ENCODE data around the gene ZNF300.

ZNF300 gene

DNA sequence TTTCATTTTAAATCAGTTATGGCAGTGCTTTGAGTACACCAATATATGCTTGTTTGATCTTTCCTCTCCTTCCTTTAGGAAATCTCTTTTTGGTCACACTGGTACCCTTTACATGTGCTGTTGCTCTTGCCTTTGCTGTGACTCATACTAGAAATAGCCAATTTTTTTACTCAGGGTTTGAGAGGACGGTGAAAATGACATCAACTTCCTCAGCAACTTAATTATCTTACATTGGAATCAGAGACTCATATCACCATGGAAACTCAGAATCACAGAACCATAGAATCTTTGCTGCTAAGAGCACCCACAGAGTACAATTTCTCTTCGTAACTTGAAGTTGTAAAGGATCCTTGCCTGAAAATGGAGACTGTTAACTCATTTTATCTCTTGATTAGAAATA lies 13.8 kb upstream of the ZNF300 start:
- no peak for DNase-seq (ENCODE audit: low spot score)
- no peak overlapping the region for H3K4me3 ChIP-seq
- TF ChIP-seq, protein P1, sequence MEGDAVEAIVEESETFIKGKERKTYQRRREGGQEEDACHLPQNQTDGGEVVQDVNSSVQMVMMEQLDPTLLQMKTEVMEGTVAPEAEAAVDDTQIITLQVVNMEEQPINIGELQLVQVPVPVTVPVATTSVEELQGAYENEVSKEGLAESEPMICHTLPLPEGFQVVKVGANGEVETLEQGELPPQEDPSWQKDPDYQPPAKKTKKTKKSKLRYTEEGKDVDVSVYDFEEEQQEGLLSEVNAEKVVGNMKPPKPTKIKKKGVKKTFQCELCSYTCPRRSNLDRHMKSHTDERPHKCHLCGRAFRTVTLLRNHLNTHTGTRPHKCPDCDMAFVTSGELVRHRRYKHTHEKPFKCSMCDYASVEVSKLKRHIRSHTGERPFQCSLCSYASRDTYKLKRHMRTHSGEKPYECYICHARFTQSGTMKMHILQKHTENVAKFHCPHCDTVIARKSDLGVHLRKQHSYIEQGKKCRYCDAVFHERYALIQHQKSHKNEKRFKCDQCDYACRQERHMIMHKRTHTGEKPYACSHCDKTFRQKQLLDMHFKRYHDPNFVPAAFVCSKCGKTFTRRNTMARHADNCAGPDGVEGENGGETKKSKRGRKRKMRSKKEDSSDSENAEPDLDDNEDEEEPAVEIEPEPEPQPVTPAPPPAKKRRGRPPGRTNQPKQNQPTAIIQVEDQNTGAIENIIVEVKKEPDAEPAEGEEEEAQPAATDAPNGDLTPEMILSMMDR (IDR thresholded peaks at IDR 0.05) = no peak
- H3K27ac ChIP-seq = no peak overlapping the region

DNA sequence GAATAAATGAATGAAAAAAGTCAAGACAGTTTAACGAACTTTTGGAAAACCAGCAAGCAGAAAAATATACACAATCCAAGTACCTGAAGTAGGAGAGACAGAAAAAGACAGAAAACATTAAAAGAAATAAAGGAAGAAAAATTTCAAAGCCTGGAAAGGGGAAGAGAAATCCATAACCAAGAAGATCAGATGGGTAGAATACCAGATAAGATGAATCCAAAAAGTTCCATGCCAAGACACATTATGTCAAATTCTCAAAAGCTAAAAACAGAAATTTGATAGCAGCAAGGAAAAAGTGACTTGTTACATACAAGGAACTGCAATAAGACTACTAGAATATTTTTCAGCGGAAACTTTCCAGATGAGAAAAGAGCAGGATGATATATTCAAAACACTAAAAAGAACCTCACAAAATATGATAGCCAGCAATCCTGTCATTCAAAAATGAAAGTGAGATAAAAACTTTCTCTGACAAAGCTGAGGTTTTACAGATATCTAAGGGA lies 7.6 kb upstream of the ZNF300 start:
- TF ChIP-seq, protein P1 (IDR thresholded peaks at IDR 0.05) = no peak
- no peak overlapping the region for H3K27ac ChIP-seq
- H3K4me3 ChIP-seq = no peak overlapping the region
- DNase-seq (ENCODE audit: low spot score) = no peak

DNA sequence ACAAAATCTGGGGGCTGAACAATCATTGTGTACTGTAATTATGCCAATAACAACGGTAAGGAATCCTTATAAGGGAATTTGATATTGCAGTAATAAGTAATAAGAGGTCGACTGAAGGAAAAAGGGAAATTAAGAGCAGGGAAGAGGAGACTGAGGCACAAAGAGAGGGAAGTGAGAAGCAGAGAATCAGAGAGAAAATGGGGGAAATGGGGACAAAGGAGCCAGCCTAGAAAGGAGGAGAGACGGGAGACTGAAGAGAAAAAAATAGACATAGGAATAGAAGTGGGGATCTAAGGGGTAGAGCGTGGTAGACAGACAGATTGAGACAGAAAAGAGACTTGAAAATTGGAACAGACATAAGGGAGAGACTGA lies 518 bp upstream of the ZNF300 start:
- TF ChIP-seq, protein P1 (IDR thresholded peaks at IDR 0.05) = no peak

DNA sequence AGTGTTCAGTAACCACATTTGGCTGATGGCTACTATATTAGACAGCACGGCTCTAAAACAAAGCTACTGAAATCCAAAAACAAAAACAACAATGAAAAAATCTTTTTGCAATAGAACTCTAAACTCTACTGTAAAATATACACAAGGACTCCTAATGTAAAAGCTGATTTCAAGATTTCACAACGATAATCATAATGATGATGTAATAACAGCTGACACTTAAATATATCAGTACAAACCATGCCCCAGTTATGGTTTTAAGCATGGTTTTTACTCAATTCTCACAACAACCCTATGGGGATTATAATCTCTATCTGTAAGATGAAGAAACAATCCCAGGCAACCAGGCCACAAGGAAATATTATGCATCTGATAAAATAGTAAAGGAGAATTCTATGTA lies 3.3 kb downstream of the ZNF300 start:
- TF ChIP-seq, protein P1 (IDR thresholded peaks at IDR 0.05) = no peak
- Histone ChIP-seq H3K4me3 (no peak overlapping the region), H3K27ac (no peak overlapping the region)
- no peak for DNase-seq (ENCODE audit: low spot score)

More for the DNA sequence above, 518 bp upstream of the ZNF300 start:
- peak overlapping the region; percentile 68 for H3K4me3 ChIP-seq
- peak overlapping the region in 1 of 2 donors; percentile 78 for H3K27ac ChIP-seq
- DNase-seq (ENCODE audit: low spot score) = no peak

DNA sequence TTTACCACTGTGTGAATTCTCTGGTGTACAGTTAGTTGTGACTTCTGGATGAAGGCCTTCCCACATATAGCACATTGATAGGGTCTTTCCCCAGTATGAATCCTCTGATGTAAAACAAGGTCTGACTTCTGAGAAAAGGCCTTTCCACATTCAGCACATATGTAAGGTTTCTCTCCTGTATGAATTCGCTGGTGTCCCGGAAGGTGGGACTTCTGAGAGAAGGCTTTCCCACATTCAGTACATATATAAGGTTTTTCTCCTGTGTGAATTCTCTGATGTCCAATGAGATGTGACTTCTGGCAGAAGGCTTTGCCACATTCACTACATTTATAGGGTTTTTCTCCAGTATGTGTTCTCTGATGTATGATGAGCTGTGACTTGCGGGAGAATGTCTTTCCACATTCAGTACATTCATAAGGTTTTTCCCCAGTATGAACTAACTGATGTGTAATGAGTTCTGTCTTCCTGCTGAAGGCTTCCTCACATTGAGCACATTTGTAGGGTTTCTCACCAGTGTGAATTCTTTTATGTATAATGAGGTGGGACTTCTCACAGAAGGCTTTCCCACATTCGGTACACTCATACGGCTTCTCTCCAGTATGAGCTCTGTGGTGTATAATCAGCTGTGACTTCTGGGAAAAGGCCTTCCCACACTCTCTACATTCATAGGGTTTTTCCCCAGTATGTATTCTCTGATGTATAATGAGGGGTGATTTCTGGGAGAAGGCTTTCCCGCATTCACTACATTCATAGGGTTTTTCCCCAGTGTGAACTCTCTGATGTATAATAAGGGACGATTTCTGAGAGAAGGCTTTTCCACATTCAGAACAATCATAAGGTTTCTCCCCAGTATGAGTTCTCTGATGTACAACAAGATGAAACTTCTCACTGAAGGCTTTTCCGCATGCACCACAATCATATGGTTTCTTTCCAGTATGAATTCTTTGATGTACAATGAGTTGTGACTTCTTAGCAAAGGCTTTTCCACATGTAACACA lies 9.1 kb downstream of the ZNF300 start:
- DNase-seq (ENCODE audit: low spot score) = no peak
- no peak overlapping the region for H3K27ac ChIP-seq
- H3K4me3 ChIP-seq = no peak overlapping the region
- TF ChIP-seq, protein P1 (IDR thresholded peaks at IDR 0.05) = no peak

DNA sequence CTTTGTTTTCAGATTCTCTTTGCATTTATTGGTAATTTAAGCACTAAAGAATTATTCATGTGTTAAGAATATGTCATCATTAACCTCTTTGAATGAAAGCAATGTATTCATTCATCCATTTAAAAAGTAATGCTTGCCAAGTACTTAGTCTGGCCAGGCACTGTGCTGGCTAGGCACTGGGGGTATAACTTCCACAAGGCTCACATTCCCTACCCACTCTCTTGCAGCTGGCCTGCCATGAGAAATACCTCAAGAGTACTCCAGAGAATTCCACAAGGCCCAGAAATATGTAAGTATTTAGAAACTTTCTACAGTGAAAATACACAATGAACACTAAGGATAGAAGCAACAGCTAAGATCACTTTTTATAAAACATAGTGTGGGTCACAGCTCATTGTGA lies 25.4 kb downstream of the ZNF300 start:
- DNase-seq (ENCODE audit: low spot score) = no peak
- Histone ChIP-seq H3K4me3 (no peak overlapping the region), H3K27ac (no peak overlapping the region)
- TF ChIP-seq, protein P1 (IDR thresholded peaks at IDR 0.05) = no peak

DNA sequence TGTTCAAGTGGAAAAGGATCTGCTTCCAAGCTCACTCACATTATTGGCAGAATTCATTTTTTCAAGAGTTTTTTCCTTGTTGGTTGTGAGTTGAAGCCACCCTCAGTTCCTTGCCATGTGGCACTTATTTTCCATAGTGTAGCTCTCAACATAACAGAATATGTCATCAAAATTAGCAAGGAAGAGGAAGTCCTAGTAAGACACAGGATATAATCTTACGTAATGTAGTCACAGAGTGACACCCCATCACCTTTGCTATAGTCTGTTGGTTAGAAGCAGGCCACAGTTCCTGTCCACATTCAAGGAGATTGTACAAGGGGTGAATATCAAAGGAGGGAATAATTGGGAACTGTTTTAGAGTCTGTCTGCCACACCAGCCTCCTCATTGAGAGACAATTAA lies 42.7 kb downstream of the ZNF300 start:
- Histone ChIP-seq H3K27ac (no peak overlapping the region), H3K4me3 (no peak overlapping the region)
- DNase-seq (ENCODE audit: low spot score) = no peak
- TF ChIP-seq, protein P1 (IDR thresholded peaks at IDR 0.05) = no peak
